GM18526 (cell line): ENCODE measurements around the gene MRGPRX3.

Source experiments
- POLR2A ChIP-seq: IDR thresholded peaks from 3 replicates; pipeline ENCODE4 v1.6.1; 2011; ENCODE audit not compliant: insufficient read length; ENCODE audit errors: extremely low read depth

MRGPRX3 gene

DNA sequence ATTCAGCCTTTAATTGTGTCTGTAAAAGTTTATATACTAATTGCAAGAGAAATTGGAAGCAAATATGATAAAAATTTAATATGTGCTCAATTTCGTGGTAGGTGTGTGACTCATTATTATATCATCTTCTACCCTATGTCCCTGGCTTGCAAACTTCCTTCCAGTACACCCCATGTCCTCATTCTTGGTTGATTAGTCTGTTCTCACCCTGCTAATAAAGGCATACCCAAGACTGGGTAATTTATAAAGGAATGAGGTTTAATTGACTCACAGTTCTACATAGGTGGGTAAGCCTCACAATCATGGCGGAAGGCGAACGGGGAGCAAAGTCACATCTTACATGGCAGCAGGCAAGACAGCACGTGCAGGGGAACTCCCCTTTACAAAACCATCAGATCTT, 11.9 kb downstream of the MRGPRX3 start:
- TF ChIP-seq POLR2A, result no peak

DNA sequence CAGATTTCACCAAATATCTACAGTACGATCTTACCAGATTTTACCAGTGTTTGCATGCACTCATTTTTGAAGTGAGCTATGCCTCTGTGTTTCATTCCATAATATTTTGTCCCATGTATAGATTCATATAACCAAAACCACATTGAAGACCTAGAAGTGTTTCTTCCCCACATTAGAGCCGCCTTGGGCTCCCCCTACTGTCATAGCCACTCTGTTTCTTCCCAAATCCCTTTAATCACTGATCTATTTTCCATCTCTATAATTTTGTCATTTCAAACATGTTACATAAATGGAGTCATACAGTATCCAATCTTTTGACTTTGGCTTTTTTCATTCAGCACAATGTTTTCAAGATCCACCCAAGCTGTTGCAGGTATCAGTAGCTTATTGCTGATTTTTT, 12.7 kb downstream of the MRGPRX3 start:
- no peak for TF ChIP-seq POLR2A

- TF ChIP-seq POLR2A, result no peak
These were observed 13.5 kb downstream of the MRGPRX3 start for GRCh38 chr11:18145837-18146236.

GRCh38 chr11:18151581-18151980, 19.2 kb downstream of the MRGPRX3 start:
- no peak for TF ChIP-seq POLR2A

GRCh38 chr11:18168372-18168771, 36.0 kb downstream of the MRGPRX3 start:
- TF ChIP-seq POLR2A, result no peak

- no peak for TF ChIP-seq POLR2A
These were observed 39.1 kb downstream of the MRGPRX3 start for GRCh38 chr11:18171377-18172000.

DNA sequence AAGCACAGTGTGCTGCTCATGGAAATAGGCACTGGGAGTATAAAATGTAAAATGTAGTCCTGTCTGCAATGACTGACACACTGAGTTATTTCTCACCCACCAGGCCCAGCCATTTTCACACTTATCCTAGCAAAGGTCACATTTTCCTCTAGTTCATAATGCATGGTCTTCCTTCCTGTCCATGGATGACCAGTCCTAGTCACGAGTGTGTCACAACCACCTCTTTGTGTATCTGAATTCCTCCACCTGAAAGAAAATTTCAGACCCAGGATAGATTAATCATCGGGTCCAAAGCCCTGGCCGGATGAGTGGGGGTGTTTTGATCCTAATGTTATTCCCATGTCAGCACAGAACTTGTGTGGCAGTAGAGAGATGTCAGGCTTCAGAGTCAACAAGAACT, 40.3 kb downstream of the MRGPRX3 start, which contains the start of gene MRGPRX4:
Gene MRGPRX4 (plus strand): TSS at position 172 of the 400 bp plus-strand sequence. CDS start 420 bp downstream, outside the sequence.
- TF ChIP-seq POLR2A, result no peak

- no peak for TF ChIP-seq POLR2A
These were observed 41.0 kb downstream of the MRGPRX3 start for GRCh38 chr11:18173225-18173866.
